Measurements from ENCODE around the gene ISLR2. TPM values are rescaled to one million over a fixed set of nuclear protein-coding genes. Genes with fewer than 3 reads are reported as not detected.
A peak's percentile ranks its signal among the peaks of the same experiment; 100 is the strongest.
"Not testable (repeated sequence)": the region's sequence is repeated elsewhere in the genome, so short reads cannot be mapped to it uniquely, and the experiment has no call there.

ISLR2 gene
- total RNA-seq, 1 donor from 2014 or later, result 2.7 TPM

- DNase-seq (no peak), ATAC-seq (ENCODE audit: poor library complexity) (no peak)
- intact Hi-C loops (cut with DNase I), result no loop called here
Observed at GRCh38 chr15:74146277-74146800, 16.0 kb downstream of the ISLR2 start.

DNA sequence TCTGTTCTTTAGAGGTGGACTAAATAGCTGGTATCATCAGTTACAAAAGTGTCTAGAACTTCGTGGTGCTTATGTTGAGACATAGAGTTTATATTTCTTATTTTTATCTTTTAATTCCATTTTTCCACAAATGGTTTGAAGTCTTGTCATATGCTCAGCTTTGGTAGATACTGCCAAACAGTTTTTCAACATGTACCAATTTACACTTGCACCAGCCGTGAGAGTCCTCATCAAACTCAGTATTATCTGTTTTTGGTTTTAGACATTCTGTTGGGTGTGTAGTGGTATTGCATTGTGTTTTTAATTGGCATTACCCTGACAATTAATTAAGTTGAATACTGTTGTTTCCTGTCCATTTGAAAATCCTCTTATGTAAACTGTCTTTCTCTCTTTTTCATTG, 16.7 kb downstream of the ISLR2 start:
- intact Hi-C loops (cut with DNase I), result no loop called here
- ATAC-seq (ENCODE audit: poor library complexity) (no peak), DNase-seq (no peak)

DNA sequence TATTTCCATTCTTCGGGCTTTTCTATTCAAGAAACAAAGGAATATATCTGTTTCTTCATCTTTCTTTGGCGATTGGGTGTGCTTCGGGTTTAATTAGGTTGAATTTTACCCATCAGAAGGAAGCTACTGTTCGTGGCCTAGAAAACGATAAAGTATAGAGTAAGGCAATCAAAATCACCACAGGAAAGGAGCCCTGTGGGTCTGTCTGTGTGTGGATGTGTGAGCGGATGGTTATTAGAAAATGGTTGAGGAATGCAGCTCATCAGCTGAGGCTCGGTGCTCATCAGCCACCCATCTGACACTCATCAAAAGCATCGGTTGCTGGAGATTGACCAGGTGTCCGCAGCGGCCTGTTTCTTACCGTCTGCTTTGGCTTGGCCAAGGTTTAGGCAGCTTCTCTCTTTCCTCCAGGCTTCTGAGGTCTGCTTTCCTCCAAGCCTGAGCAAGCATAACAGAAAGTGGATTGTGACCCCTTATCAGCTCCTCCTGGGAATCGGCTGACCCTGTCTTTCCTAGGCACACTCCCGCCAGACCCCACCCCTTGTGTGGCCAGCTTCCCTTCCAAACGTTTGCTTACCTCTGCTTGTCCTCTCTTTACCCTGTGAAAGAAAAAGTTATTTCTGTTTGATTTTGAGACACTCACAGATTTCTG, 25.5 kb downstream of the ISLR2 start:
- DNase-seq (no peak), ATAC-seq (ENCODE audit: poor library complexity) (no peak)
- intact Hi-C loops (cut with DNase I), result no loop called here

DNA sequence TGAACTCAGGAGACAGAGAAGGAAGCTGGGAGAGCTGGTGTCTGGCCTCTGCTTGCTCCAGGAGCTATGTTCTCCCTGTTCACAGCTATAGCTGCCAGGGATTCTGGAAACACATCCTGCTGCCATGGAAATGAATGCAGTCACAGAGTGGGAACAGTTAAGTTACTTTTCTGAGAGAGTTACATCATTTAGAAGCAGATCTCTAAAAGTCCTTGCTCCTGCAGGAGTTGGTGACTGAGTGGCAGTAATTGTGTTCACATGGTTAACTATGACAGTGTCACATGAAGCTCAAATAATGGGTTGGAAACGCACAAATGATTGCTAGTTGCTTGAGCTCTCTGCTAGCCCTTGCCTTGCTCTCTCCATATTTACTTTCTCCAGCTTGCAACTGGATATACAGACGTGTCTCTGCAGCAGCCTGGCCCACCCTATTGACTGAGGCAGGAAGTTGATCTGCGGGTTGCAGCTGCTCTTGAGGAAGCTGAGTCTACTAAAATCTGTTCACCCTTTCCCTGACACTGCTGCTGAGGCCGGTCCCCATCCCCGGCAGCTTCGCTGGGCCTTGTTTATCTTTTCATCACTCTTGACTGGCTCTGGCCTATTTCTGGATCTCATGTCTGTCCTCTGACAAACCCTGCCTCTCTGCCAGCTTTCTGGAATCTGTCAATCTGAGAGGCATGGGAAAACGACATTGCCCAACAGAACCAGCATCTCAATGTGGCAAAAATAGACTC, 26.5 kb downstream of the ISLR2 start:
- intact Hi-C loops (cut with DNase I), result no loop called here
- peak; percentile 90 for ATAC-seq (ENCODE audit: poor library complexity)
- no peak for DNase-seq

DNA sequence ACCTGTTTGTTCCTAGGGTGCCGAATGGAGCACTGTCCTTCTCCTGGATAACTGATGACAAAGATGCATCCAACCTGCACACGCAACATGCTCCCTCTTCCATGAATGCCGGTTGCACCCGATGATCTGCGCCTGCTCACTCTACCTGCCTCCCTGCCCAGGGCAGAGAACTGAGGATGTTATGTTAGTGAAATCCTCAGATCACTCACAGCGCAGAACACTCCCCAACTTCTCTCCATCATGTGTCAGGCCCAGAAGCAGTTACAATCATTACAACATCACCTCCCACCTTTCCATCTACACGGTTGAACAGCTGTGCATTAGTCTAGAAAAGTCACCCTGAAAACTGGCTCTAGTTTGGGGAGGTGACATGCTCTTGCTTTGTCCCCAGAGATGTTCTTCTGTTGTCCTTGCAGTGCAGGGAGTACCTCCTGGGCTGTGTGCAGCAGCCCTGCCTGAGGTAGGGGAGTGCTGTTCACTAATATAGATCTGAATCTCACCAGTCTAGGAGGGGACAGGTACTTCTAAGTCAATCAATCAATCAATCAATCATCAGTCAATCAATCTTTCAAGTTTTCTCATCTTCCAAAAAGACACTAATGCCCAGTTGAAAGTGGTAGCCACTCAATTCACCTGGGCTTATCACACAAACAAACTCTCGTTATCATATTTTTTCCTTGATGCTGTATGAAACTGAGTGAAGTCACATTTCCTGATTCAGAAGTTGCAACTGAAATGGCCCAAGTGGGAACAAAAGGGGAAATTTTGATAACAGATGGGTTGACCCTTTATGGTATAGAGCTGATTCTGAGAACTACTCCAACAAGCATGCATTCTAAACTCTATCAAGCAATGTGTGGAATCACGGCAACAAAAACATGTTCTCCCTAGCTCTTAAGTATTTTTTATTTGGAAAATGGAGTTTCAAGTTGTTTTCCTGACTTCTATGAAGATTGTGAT, 27.8 kb downstream of the ISLR2 start:
- intact Hi-C loops (cut with DNase I), result no loop called here
- no peak for ATAC-seq (ENCODE audit: poor library complexity)

DNA sequence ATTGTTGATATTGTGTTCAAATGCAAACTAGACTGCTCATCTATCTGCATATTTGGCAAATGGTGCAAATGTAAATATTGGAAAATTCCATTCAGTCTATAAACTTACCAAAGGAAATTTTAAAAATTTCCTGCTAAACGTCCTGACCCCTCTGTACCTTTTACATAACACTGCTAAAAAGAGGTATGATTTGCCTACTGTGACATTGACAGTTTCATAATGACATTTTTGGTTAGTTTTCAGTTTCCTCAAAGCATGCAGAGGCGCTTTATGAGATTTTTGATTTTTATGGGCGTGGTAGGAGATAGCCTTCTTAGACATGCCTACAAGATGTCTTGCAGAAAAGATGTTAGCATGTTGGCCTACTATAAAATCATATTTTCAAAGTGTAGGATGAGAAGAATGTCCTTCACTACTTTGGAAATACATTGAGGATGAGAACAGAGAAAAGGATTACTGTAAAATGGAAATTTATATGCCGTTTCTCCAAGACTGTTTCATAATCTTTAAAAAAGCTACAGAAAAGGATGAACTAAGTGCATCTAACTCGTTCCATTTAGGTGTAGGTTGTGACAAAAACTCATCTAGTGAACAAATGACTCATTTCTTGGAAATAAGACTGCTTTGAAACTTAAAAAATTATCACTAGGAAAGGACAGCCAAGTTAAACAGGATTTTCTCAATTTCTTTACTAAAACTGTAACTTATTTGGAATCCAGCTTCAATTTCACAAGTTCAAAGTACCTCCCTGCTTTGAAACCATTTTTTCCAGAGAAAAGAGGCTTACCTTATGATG, 28.7 kb downstream of the ISLR2 start:
- DNase-seq, result no peak

More for the DNA sequence above, 27.8 kb downstream of the ISLR2 start:
- no peak for DNase-seq

GRCh38 chr15:74159773-74160172, 29.4 kb downstream of the ISLR2 start:
- DNase-seq (no peak), ATAC-seq (ENCODE audit: poor library complexity) (no peak)
- intact Hi-C loops (cut with DNase I), result no loop called here

More for the DNA sequence above, 28.7 kb downstream of the ISLR2 start:
- ATAC-seq (ENCODE audit: poor library complexity), result no peak
- intact Hi-C loops (cut with DNase I), result no loop called here

GRCh38 chr15:74160390-74160789, 30.0 kb downstream of the ISLR2 start:
- DNase-seq; intact Hi-C loops (cut with DNase I); ATAC-seq (ENCODE audit: poor library complexity): not testable (repeated sequence)

- ATAC-seq (ENCODE audit: poor library complexity); DNase-seq; intact Hi-C loops (cut with DNase I): not testable (repeated sequence)
Observed at GRCh38 chr15:74162195-74162536, 31.8 kb downstream of the ISLR2 start.

DNA sequence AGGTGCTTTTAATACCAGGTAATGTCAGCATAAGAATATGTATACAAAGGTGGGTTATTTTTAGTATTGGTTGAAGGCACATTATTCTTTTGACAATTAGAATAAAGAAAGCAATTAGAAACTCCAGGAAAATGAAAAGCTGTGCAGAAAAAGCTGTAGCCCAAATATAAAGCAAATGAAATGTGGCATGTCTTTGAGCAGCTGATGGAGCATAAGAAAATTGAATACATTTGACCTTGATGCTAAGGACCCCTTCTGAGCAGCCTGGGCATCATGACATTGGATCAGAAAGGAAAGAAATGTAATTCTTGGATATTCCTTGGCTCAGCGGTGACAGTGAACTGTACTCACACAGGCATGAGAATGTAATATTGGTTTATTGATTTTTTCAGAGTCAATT, 35.1 kb downstream of the ISLR2 start:
- intact Hi-C loops (cut with DNase I), result no loop called here
- no peak for DNase-seq
- no peak for ATAC-seq (ENCODE audit: poor library complexity)

GRCh38 chr15:74167891-74168331, 37.5 kb downstream of the ISLR2 start:
- no peak for DNase-seq
- no peak for ATAC-seq (ENCODE audit: poor library complexity)
- intact Hi-C loops (cut with DNase I), result no loop called here

GRCh38 chr15:74168711-74169126, 38.3 kb downstream of the ISLR2 start:
- DNase-seq, result no peak
- intact Hi-C loops (cut with DNase I), result no loop called here
- ATAC-seq (ENCODE audit: poor library complexity), result peak; percentile 21

GRCh38 chr15:74170071-74170844, 39.9 kb downstream of the ISLR2 start:
- intact Hi-C loops (cut with DNase I), result no loop called here
- no peak for DNase-seq

GRCh38 chr15:74170875-74171578, 40.6 kb downstream of the ISLR2 start:
- DNase-seq (no peak), ATAC-seq (ENCODE audit: poor library complexity) (no peak)
- intact Hi-C loops (cut with DNase I), result no loop called here

More at GRCh38 chr15:74170071-74170844, 39.9 kb downstream of the ISLR2 start:
- ATAC-seq (ENCODE audit: poor library complexity), result no peak

DNA sequence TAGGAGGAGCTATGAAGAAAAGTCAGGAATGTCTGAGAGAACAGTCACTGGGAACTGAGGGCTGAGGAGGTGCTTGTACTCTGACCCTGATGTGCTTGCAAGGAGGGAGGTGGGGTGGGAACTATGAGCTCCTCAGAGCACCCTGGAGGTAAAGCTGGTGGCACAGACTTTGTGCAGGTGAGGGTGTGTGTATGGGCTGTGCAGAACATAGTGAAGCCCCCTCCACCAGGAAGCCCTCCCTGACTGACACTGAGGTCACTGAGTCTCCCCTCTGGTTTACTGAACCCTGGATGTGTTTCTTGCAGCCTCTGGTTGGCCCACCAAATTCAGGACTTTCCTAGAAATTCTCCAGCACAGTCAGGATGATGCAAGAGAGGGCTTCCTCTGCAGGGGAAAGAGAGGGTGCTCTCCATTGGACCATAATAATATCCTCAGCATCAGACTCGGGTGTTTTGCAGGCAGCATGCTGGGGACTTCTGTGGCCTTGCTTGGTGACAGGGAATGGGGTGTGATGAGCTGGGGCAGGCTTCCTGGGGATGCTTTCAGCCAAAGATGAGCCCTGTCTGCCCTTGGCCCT, 41.7 kb downstream of the ISLR2 start:
- intact Hi-C loops (cut with DNase I), result no loop called here
- DNase-seq (no peak), ATAC-seq (ENCODE audit: poor library complexity) (no peak)

GRCh38 chr15:74172701-74173379, 42.5 kb downstream of the ISLR2 start:
- intact Hi-C loops (cut with DNase I), result no loop called here
- DNase-seq (peak; percentile 89), ATAC-seq (ENCODE audit: poor library complexity) (peak; percentile 85)

Measured in Right ventricle myocardium superior (tissue), 1 donor.